Right renal pelvis (tissue), 4 donors: ENCODE measurements around the gene SLC49A3. TPM values are rescaled to one million over a fixed set of nuclear protein-coding genes. Genes with fewer than 3 reads are reported as not detected.
A peak's percentile ranks its signal among the peaks of the same experiment; 100 is the strongest.
"Not testable (repeated sequence)": the region's sequence is repeated elsewhere in the genome, so short reads cannot be mapped to it uniquely, and the experiment has no call there.

Experiments
- DNase-seq, 4 donors: peaks; one replicate each; pipeline ENCODE4 v3.0.0-alpha.2; 2013; ENCODE audit warnings: low read depth in 4 of 4, low spot score in 3 of 4, missing footprints in 1 of 4
- polyA plus RNA-seq, 4 donors: library from polyadenylated mRNA; unstranded; fragments of 120-200 nt; gene quantifications; one replicate each; pipeline ENCODE4 v1.2.1, GENCODE V29; 2013; ENCODE audit not compliant: insufficient read length in 4 of 4

Gene SLC49A3
- polyA plus RNA-seq, 4 donors = 3.5 to 6.6 (median 4.2) TPM

- not testable (repeated sequence) for DNase-seq
Observed at GRCh38 chr4:669806-670559, 19.0 kb downstream of the SLC49A3 start.

DNA sequence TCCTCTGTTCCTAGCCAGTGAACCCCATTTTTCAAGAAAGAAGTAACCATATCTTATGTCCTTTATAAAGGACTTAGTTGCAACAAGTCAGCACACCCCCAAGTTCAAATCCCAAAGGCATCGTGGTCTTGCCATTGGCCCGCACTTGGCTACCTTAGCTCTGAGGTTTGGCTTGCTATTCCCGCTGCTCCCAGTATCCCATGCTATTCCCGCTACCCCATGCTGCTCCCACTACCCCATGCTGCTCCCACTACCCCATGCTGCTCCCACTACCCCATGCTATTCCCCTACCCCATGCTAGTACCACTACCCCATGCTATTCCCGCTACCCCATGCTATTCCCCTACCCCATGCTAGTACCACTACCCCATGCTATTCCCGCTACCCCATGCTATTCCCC lies 20.7 kb downstream of the SLC49A3 start:
- DNase-seq = not testable (repeated sequence)

- no peak for DNase-seq
Observed at GRCh38 chr4:667545-667925, 21.4 kb downstream of the SLC49A3 start.

DNA sequence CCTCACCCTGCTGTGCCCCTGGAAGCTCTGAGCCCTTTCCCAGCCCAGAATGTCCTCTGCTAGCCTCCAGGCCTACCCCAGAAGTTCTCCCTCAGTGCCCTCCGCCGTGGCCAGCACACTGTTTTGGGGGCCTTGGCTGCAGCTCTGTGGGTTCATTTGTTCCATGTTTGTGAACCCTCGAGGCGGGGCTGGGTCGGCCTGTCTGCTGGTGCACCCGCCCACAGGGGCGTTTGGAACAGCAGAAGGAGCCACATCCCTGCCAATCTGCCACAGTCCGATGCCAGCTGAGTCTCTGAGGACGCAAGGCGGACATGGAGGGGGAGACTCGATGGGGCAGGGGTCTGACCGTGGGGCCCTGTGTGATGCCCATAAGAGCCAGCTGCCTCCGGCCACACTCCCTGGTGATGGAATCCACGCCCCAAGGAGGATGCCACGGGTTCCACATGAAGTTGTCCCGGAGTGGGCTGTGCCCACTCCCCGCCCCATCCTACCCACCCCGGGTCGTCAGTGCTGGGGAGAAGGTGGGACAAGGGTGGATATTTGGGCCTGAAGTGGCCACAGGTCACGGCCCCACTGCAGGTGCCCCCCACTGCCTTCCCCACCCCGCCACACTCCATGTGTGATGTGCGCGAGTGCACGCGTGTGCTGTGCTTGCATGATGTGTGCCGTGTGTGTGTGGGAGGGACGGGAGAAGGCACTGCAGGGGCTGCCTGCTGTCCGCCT lies 22.0 kb downstream of the SLC49A3 start:
- no peak for DNase-seq

- no peak for DNase-seq
Observed at GRCh38 chr4:666436-666810, 22.5 kb downstream of the SLC49A3 start.

- DNase-seq = no peak
Observed at GRCh38 chr4:665751-666435, 23.1 kb downstream of the SLC49A3 start.

DNA sequence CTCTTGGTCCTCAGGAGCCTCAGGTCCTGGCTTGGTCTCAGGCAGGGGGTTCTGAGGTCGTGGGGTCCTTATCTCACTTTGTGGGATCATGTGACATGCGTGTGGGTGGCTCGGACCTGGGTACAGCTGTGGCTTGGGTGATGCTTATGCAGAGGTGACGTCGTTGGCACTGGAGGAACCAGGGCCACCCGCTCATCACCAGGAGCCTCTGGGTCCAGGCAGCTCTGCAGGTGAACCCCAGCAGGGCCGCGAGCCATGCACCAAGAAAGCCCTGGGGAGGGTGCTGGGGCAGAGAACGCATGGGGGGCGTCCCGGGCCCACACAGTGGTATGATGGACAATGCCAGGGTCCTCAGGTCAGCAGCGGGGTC lies 23.6 kb downstream of the SLC49A3 start:
- no peak for DNase-seq

- DNase-seq = no peak
Observed at GRCh38 chr4:664713-665231, 24.2 kb downstream of the SLC49A3 start.

DNA sequence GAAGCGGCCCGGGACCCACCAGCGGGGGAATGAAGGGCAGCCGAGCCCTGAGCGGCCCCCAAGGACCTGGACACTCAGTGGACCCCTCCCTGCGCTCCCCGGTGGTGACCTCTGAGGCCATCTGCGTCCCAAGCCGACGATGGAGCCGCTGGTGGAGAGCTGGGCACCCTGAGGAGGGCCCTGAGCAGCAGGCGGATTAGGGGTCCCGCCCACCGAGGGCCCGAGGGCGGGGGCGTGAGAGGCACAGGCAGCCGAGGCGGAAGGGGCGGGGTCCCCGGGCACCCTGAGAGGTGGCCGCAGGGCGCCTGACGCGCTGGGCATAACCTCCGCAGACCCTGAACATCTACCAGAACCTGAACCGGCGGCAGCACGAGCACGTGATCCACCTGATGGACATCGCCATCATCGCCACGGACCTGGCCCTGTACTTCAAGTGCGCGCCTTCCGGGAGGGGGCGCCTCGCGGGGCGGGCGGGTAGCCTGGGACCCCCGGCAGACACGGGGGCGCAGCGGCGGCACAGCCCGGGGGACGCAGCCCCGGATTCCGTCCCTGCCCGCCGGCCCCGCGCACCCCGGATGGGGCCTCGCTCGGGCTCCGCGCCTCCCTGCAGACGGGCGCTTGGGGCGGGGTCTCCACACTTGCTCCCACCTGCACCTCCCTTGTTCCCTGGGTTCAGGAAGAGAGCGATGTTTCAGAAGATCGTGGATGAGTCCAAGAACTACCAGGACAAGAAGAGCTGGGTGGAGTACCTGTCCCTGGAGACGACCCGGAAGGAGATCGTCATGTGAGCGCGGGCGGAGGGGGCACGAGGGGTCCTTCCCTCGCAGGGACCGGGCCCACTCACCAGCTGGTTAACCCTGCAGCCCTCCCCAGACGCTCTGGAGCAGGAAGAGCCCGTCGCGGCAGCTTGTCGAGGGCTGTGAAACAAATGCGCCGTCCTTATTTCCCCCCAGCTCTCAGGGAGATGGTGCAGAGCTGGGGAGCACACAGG lies 25.2 kb downstream of the SLC49A3 start:
- peak in 2 of 4 donors; percentile 38 to 54 for DNase-seq

DNA sequence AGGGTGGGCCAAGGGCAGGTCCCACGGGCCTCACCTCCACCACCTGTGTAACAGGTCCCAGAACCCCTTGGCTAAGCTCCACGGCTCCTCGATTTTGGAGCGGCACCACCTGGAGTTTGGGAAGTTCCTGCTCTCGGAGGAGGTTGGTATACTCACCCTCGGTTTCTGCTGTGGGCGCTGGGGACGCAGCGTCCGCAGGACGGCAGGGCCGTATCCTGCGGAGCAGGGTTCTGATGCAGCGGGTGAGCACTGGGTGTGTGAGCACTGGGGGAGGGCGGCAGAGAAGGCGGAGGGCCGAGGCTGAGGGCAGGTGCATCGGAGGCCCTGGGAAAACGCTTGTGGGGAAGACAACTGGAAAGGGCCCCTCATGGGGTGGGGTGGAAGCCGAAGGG lies 25.9 kb downstream of the SLC49A3 start:
- DNase-seq = no peak

- no peak for DNase-seq
Observed at GRCh38 chr4:661881-662761, 26.8 kb downstream of the SLC49A3 start.

DNA sequence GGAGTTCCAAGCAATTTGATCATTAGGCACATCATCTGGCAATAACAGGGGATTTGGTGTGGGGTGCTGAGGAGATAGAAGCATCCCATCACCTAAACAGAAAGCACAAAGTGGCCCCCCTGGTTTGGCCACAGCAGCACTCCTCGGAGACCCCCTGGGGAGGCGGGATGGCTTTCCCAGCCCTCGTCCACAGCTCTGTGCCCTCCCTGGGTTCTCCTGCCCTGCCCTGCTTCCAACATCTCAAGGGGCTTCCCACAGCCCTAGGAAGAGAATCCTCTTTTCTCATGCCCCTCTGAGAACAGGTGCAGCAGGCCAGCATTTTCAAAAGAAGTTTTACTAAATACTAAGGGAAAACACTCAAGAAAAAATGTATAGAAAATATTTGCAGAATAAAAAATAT lies 27.7 kb downstream of the SLC49A3 start:
- DNase-seq = no peak

- no peak for DNase-seq
Observed at GRCh38 chr4:660401-660800, 28.6 kb downstream of the SLC49A3 start.

- no peak for DNase-seq
Observed at GRCh38 chr4:659851-660250, 29.1 kb downstream of the SLC49A3 start.

- no peak for DNase-seq
Observed at GRCh38 chr4:658681-659667, 30.0 kb downstream of the SLC49A3 start.

DNA sequence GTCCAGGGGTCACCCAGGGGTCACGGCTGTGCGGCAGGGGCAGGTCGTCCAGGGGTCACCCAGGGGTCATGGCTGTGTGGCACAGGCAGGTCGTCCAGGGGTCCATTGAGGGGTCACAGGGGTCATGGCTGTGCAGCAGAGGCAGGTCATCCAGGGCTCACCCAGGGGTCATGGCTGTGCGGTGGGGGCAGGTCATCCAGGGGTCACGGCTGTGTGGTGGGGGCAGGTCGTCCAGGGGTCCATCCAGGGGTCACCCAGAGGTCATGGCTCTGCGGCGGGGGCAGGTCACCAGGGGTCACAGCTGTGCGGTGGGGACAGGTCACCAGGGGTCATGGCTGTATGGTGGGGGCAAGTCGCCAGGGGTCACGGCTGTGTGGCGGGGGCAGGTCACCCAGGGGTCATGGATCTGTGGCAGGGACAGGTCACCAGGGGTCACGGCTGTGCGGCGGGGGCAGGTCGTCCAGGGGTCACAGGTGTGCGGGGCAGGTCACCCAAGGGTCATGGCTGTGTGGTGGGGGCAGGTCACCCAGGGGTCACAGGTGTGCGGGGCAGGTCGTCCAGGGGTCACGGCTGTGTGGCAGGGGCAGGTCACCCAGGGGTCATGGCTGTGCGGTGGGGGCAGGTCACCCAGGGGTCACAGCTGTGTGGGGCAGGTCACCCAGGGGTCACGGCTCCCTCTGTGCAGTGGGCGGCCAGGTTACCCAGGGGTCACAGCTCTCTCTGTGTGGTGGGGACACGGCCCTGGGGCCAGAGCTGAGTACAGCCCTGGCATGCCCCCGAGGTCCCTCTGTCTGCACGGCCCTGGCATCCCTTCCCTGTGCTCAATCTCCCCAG lies 30.9 kb downstream of the SLC49A3 start:
- DNase-seq = no peak

DNA sequence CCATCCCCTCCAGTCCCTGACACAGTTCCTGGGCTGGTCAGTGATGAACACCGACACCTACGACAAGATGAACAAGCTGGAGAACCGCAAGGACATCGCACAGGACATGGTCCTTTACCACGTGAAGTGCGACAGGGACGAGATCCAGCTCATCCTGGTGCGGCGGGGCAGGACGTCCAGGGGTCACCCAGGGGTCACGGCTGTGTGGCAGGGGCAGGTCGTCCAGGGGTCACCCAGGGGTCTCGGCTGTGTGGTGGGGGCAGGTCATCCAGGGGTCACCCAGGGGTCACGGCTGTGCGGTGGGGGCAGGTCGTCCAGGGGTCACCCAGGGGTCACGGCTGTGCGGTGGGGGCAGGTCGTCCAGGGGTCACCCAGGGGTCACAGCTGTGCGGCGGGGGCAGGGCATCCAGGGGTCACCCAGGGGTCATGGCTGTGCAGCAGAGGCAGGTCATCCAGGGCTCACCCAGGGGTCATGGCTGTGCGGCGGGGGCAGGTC lies 31.6 kb downstream of the SLC49A3 start:
- DNase-seq = no peak
